PC-9 (cell line): ENCODE data around the gene RUSF1. TPM values are rescaled to one million over a fixed set of nuclear protein-coding genes. Genes with fewer than 3 reads are reported as not detected.
A peak's percentile ranks its signal among the peaks of the same experiment; 100 is the strongest.

Source experiments
- BruUV-seq: library from RNA; stranded (reverse); fragments of 400-500 nt; replicated peaks from 2 replicates; lab custom pipeline; 2021; lab: Mats Ljungman, UMichigan
- CTCF ChIA-PET: fragments of 300-600 bp; sonication (Branson Sonifier 250); formaldehyde crosslinking; loops from one replicate; lab custom pipeline; 2022; ENCODE audit warnings: antibody characterized with exemption; lab: Charles Lee
- POLR2A ChIA-PET: fragments of 300-600 bp; sonication (Branson Sonifier 250); formaldehyde crosslinking; loops from one replicate; lab custom pipeline; 2022; ENCODE audit warnings: antibody characterized with exemption; ENCODE audit not compliant: unreplicated experiment; lab: Charles Lee
- DNase-seq, 2 experiments: peaks; one replicate each; pipeline versions ENCODE4 v3.0.0 to v3.0.0-alpha.2; 2015 to 2022; ENCODE audit warnings: mixed read lengths in 1 of 2
- H2AFZ ChIP-seq: fragments of 200-600 bp; sonication (generic); 2 replicates; pipeline ENCODE4 v1.8.1; 2017; ENCODE audit warnings: antibody characterized with exemption
- H3F3A ChIP-seq: fragments of 200-600 bp; sonication (generic); 2 replicates; pipeline ENCODE4 v1.8.1; 2017; ENCODE audit warnings: antibody characterized with exemption, mild to moderate bottlenecking, low read depth; ENCODE audit not compliant: insufficient read depth
- H3K27ac ChIP-seq: fragments of 200-600 bp; sonication (generic); 2 replicates; pipeline ENCODE4 v1.6.1; 2016; ENCODE audit warnings: mixed run types
- H3K27me3 ChIP-seq: fragments of 200-600 bp; sonication (generic); 2 replicates; pipeline ENCODE4 v1.6.1; 2016; ENCODE audit warnings: low read depth, mixed run types; ENCODE audit not compliant: insufficient read depth
- H3K36me3 ChIP-seq: fragments of 200-600 bp; sonication (generic); 2 replicates; pipeline ENCODE4 v1.6.1; 2016; ENCODE audit warnings: low read depth, mixed run types
- H3K4me1 ChIP-seq: fragments of 200-600 bp; sonication (generic); replicated peaks from 2 replicates; pipeline ENCODE4 v1.6.1; 2016; ENCODE audit warnings: mixed run types; ENCODE audit not compliant: insufficient read depth
- H3K4me2 ChIP-seq: fragments of 200-600 bp; sonication (generic); 2 replicates; pipeline ENCODE4 v1.6.1; 2017; ENCODE audit warnings: mixed run types
- H3K4me3 ChIP-seq: fragments of 200-600 bp; sonication (generic); 2 replicates; pipeline ENCODE4 v1.6.1; 2016; ENCODE audit warnings: mixed run types
- H3K79me2 ChIP-seq: fragments of 200-600 bp; sonication (generic); 2 replicates; pipeline ENCODE4 v1.6.1; 2017; ENCODE audit warnings: low read depth, mixed run types
- H3K9me2 ChIP-seq: fragments of 200-600 bp; sonication (generic); 2 replicates; pipeline ENCODE4 v1.8.1; 2017; ENCODE audit warnings: mild to moderate bottlenecking; ENCODE audit not compliant: insufficient read depth
- H3K9me3 ChIP-seq: fragments of 200-600 bp; sonication (generic); 2 replicates; pipeline ENCODE4 v1.8.1; 2016; ENCODE audit warnings: low read depth; ENCODE audit not compliant: insufficient read depth
- H4K20me1 ChIP-seq: fragments of 200-600 bp; sonication (generic); 2 replicates; pipeline ENCODE4 v1.8.1; 2017; ENCODE audit not compliant: insufficient read depth
- CTCF ChIP-seq: fragments of 200-600 bp; sonication (generic); conservative IDR thresholded peaks from 2 replicates; pipeline ENCODE4 v1.6.1; 2017; ENCODE audit warnings: mixed run types, antibody characterized with exemption, mild to moderate bottlenecking, moderate library complexity
- EZH2 ChIP-seq: fragments of 200-600 bp; sonication (generic); IDR thresholded peaks from 2 replicates; pipeline ENCODE4 v1.8.0; 2017; ENCODE audit warnings: antibody characterized with exemption, low read depth
- intact Hi-C: fragments of 100-400 bp; cut with micrococcal nuclease; formaldehyde crosslinking; loops from one replicate; pipeline ENCODE4 v1.10.0; 2022; ENCODE audit not compliant: unreplicated experiment
- total RNA-seq: library from RNA; stranded (reverse); gene quantifications from 2 replicates; pipeline ENCODE4 v1.2.3, GENCODE V29; 2021

Gene RUSF1
- total RNA-seq, 1 experiment from 2014 or later, result 86.7 TPM

DNA sequence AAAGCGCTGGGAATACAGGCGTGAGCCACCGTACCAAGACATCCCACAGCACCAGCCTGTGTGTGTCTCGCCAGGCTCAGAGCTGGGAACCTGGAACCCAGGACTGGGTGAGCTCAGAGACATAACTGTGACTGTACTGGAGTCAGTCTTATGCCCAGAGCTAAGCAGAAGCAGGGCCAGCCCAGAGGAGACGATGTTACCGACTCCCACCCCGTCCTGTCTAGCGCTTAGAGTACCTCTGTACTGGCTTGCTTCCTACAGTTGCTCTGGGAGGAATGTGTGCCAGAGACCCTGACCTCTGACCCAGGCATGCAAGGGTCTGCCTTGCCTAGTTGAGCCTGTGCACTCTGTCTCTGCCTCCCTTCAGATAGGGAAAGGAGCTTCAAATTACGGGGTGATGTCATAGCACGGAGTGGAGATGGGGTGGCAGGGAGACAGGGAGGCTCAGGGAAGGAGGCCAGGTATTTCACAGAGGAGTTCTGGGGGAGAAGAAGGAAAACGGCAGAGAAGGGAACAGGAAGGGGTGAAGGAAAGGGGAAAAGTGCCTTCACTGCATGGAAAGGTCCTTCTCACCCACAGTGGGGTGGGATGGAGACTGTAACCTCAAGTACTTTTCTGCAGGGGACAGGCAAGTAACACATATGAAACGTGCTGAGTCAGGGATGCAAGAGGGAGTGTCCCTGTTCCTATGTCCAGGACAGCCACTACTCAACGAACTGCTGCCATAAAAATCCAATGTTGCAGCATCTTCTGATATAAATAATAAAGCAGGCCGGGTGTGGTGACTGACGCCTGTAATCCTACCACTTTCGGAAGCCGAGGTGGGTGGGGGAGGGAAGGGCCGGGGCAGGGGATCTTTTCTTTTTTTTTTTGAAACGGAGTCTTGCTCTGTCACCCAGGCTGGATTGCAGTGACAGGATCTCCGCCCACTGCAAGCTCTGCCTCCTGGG lies 54.7 kb downstream of the RUSF1 start:
- Histone ChIP-seq H3K79me2 (peaks cover 37% of the 10 kb centered on the region), H3K27me3 (no peaks in the 10 kb centered on the region), H4K20me1 (peaks cover 20% of the 10 kb centered on the region), H3K27ac (peak overlapping the region; percentile 75), H3K4me2 (peak overlapping the region; percentile 60), H3K9me2 (no peaks in the 10 kb centered on the region), H3K36me3 (no peaks in the 10 kb centered on the region), H2AFZ (no peak overlapping the region), H3K4me3 (no peak overlapping the region; the same call in 1 of the 2 replicates), H3K9me3 (no peaks in the 10 kb centered on the region), H3F3A (peaks cover 38% of the 10 kb centered on the region), H3K4me1 (peaks cover 60% of the 10 kb centered on the region)
- CTCF ChIA-PET, result interaction anchor here (0.6 to 1.9 kb wide), 5 partner anchors 10 to 252 kb away, joined by 3 to 16 read pairs (median 7); partner anchors contain the start of gene ZNF843
- intact Hi-C loops, result loop anchor here (2.0 to 10.0 kb wide), 4 partner anchors 66 to 799 kb away; partner anchors contain the start of genes FBRS, PRR14 and SETD1A
- POLR2A ChIA-PET, result interaction anchor here (0.6 to 1.2 kb wide), 9 partner anchors 8 to 944 kb away, joined by 3 to 50 read pairs (median 6); partner anchors contain the start of gene RUSF1
- no peak for TF ChIP-seq EZH2
- TF ChIP-seq CTCF, result no peak
- peak; percentile 56 to 78 for DNase-seq
- BruUV-seq, result TSS peak; percentile 52

- Histone ChIP-seq H3K4me3 (no peak overlapping the region), H3K27me3 (no peaks in the 10 kb centered on the region), H2AFZ (no peak overlapping the region), H3K79me2 (peaks cover 28% of the 10 kb centered on the region), H3F3A (peaks cover 31% of the 10 kb centered on the region), H3K36me3 (no peaks in the 10 kb centered on the region), H3K27ac (peak overlapping the region; percentile 75), H3K4me2 (peak overlapping the region; percentile 60), H4K20me1 (peaks cover 18% of the 10 kb centered on the region), H3K9me3 (no peaks in the 10 kb centered on the region), H3K9me2 (no peaks in the 10 kb centered on the region), H3K4me1 (peaks cover 57% of the 10 kb centered on the region)
- peak; percentile 58 to 77 for DNase-seq
- no peak for TF ChIP-seq EZH2
- no peak for TF ChIP-seq CTCF
- intact Hi-C loops, result loop anchor here (2.0 to 10.0 kb wide), 4 partner anchors 65 to 798 kb away; partner anchors contain the start of genes FBRS, PRR14 and SETD1A
- POLR2A ChIA-PET, result interaction anchor here (0.6 to 1.0 kb wide), 7 partner anchors 30 to 943 kb away, joined by 3 to 50 read pairs (median 4); partner anchors contain the start of gene RUSF1
- CTCF ChIA-PET, result interaction anchor here (0.6 to 1.9 kb wide), 5 partner anchors 9 to 251 kb away, joined by 3 to 16 read pairs (median 7); partner anchors contain the start of gene ZNF843
- BruUV-seq, result no TSS peak
These were observed 55.5 kb downstream of the RUSF1 start for GRCh38 chr16:31452631-31453106.

- no TSS peak for BruUV-seq
- Histone ChIP-seq H3K9me2 (no peaks in the 10 kb centered on the region), H4K20me1 (peaks cover 9% of the 10 kb centered on the region), H3K27ac (peak overlapping the region; percentile 75; the same call in 1 of the 2 replicates), H3K4me2 (no peak overlapping the region), H3K79me2 (peaks cover 19% of the 10 kb centered on the region), H2AFZ (no peak overlapping the region), H3K4me3 (no peak overlapping the region), H3K27me3 (no peaks in the 10 kb centered on the region), H3K9me3 (no peaks in the 10 kb centered on the region), H3K36me3 (no peaks in the 10 kb centered on the region), H3K4me1 (peaks cover 49% of the 10 kb centered on the region), H3F3A (peaks cover 26% of the 10 kb centered on the region)
- TF ChIP-seq EZH2 (no peak), CTCF (peak; percentile 66; the same call in 1 of the 2 replicates)
- CTCF ChIA-PET, result interaction anchor here (0.5 to 0.6 kb wide), 5 partner anchors 8 to 528 kb away, joined by 3 to 9 read pairs (median 4); partner anchors contain the start of gene FBXL19
- DNase-seq, result peak; percentile 44 to 57
- intact Hi-C loops, result loop anchor here (2.0 to 10.0 kb wide), 4 partner anchors 65 to 797 kb away; partner anchors contain the start of genes FBRS, PRR14 and SETD1A
- POLR2A ChIA-PET, result interaction anchor here (0.6 to 0.8 kb wide), 6 partner anchors 65 to 493 kb away, joined by 3 to 43 read pairs (median 3); no protein-coding TSS in a partner anchor
These were observed 56.4 kb downstream of the RUSF1 start for GRCh38 chr16:31451681-31452351.
